IPS-NIHi7 (cell line): ENCODE data around the gene LRIT2.

ENCODE experiments used
- DNase-seq: peaks from one replicate; pipeline ENCODE4 v3.0.0; 2012; ENCODE audit warnings: mixed read lengths; ENCODE audit errors: extremely low spot score

LRIT2 gene

DNA sequence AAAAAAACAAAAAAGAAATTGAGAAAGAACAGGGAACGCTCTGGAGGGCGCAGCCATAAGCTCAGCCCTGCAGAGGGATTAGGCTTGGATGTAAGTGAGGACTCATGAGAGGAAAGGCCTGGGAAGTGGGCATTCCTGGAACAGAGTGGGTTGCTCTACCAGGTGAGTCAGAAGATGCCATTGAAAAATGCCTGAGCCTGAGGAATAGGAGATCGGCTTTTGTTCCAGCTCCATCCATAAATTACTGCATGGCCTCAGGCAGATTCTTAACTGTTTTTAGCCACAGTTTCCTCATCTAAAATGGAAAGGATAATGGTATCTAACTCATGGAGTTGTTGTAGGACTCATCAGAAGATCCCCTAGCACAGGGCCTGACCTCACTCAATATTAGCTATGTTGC lies 18.4 kb upstream of the LRIT2 start:
- no peak for DNase-seq

DNA sequence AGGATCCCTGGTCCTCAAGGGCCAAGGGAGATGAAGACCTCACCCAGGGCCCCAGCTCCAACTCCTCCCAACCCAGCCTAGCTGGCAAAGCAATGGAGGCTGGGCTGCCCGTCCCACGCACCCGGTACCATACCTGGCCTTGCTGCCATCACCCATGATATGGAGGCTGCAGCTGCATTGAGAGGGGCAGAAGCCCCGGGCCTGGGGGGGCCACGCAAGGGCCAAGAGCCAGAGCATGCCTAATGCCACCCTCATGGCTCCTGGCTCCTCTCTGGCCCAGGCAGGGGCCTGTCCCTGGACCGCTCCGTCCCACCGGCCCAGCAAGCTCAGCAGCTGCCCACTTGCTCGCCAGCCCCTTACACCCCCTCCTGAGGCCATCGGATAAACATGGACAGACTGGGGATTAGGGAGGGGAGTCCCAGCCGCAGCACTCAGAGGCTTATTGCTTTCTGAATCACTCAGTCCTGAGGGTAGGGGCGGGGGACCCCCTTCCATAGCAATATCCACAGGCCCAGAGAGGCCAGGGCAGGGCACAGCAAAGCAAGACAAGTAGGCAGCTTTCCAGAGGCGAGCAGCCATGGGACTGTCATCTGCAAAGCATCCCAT lies 15.9 kb upstream of the LRIT2 start, which contains the start of gene LRIT1:
LRIT1 (minus strand) TSS at position 362 of the 606 bp plus-strand sequence; CDS start at position 255, 107 bp downstream.
- DNase-seq = no peak

DNA sequence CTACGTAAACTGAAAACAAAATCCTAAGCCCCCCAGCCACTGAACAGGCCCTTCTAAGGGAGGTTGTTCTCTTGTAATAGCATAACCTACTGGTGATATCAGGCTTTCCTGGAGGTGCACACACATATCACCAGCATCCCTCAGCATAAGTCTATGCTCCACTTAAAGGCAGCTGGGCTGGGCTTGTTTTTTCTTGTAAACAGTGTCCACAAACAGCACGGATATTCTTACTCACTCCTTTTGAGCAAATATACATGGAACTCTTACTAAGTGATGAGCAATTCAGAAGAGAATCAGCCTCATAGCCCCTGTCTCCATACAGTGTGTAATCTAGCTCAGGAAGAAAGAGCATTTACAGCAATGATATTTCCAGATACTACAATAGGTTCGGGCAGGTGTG lies 13.6 kb upstream of the LRIT2 start:
- DNase-seq = no peak

DNA sequence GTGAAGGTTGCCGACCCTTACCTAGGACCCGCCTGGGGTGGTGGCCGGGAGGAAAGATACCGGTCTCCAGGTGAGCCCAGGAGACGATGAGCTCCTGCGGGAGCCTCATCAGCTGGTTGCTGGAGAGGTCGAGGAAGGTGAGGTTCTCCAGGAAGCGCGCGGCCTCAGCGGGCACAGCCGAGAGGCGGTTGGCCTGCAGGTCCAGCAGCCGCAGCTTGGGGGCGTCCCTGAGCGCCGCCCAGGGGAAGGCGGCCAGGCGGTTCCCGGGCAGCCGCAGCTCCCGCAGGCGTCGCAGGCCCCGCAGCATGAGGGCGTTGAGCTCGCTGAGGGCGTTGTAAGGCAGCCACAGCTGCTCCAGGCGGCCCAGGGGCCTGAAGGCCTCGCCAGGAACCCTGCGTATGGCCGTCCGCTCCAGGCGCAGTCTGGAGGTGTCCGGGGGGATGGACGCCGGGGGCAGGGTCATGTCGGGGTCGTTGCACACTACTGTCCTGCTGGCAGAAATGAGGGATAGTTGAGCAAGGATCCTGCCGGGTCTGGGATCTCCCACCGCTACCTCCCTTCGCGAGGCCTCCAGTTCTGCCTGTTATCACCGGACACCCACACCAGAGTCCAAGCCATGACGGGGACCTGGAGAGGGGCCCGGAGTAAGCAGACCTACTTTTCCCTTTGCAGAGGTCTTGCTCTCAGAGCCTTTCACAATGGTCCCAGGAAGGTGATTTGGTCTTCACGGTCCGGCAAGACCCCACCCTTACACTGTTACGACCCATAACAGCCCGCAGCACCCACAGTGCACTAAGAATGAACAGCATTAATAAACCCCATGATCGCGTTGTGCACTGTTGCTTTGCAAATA lies 12.1 kb upstream of the LRIT2 start:
- peak; percentile 96 for DNase-seq

DNA sequence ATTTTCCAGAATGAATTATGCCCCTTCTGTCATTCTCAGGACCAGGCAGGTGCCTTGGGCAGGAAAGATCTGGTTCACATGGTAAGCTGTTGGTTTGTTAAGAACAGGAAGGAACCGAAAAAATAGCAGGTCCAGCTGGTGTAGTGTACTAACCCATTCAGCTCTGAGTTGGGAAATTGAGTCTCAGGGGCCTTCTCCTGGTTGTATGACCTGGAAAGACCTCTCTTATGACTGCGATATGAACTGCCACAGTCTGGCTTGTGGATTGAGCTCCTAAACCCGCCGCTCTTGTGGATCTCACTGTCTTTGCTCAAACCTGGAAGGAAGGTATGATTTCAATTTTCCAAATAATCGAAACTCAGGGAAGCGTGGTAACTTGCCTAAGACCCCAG lies 11.5 kb upstream of the LRIT2 start:
- no peak for DNase-seq

DNA sequence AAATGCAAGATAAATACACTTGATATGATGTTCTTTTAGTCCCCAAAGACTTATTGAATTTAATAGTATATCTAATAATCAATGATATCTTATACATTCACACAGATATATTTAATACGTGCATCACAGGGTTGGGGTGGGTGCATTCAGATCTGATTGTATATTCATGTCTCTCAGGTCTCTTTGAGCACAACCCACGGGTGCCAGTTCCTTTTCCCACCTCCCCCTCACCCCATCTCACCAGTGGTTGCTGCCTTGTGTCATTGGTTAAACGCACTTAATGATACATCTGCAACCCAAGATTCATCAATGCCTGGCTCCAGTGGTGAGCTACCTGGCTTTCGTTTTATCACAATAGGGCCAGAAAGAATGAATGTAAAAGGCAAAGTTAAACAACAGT lies 9.8 kb upstream of the LRIT2 start:
- DNase-seq = no peak

DNA sequence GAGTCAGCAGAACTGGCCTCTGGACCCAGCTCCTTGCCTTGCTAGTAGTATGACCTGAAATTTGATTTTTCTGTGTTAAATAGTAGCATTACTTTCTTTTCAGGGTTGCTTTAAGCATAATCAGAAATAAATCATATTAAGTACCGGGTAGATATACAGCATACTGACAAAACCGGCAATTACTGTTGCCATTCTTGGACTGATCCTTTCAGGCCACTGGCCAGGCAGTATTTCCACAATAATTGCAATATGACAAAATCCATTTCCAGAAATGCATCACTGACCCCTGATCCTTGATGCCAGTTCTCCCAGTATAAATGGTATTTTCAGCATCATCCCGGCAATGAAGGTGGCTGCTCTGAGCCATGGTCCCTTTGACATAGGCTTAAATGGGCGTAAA lies 9.1 kb upstream of the LRIT2 start:
- DNase-seq = no peak

DNA sequence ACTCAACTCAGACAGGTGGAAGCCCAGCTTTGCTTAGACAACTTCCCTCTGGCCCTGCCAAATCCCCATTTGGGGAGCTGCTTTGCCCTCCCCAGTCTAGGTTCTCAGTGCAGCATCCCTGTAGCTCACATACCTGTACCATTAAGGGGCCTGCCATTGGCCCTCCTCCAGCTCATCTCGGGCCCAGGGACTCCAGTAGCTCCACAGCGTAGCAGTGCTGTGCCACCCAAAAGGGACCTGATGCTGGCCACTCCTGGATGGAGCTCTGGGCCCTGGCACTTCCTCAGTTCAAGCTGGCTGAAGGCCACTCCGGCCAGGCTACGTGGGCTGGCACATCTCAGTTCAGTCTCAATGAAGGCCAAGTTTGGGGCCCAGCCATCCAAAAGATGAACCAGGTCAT lies 8.6 kb upstream of the LRIT2 start:
- no peak for DNase-seq

DNA sequence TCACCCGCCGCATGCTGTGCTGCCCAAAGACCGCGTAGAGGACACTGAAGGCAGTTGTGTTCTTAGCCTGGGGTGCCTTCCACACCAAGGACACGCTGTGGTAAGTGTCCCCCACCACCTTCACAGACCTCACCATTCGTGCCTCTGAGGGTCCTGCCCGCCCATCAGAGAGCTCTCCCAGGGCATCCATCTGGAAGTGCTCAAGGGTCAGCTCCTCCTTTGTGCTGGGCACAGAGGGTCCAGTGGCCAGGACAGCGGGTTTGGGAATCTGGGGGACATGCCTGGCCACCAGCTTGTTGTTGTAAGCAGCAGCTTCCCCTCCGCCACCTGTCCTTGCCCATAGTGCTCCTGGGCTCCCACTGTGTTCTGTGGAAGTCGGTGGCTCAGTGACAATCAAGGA lies 7.0 kb upstream of the LRIT2 start:
- DNase-seq = no peak

DNA sequence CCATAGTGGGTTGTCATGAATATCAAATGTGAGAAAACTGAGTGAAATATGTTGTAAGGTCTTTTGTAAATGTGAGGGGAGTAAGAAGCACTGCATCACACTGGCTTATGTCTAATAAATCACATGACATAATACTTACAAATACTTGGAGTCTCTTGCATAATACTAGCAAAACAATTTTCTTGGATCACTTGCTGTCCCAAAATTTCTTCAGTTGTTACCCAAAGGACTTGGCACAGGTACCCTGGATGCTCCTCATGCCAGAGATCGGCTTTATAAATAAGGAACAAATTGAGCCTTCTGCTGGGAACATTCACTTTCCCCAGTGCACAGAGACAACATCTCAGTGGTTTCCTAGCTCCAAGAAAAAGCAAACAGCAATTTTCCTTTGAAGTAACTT lies 5.0 kb upstream of the LRIT2 start:
- no peak for DNase-seq

DNA sequence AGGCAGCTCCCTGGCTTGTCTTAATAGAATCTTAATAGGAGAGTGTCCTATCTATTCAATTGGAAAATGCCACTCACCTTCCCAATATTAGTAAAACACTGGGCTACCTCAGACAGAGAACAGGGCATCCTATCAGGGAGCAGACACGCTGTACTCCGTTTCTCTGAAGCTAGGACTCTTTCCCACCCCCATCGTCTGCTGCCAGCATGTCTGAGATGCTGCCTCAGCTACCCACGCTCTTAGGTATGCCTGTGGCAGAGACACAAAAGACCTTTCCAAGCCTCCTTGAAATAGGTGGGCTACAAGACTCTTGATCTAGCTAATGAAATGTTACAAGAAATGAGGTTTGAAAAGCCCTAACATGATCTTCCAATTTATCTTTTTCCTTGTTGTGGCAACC lies 2.5 kb upstream of the LRIT2 start:
- DNase-seq = no peak

DNA sequence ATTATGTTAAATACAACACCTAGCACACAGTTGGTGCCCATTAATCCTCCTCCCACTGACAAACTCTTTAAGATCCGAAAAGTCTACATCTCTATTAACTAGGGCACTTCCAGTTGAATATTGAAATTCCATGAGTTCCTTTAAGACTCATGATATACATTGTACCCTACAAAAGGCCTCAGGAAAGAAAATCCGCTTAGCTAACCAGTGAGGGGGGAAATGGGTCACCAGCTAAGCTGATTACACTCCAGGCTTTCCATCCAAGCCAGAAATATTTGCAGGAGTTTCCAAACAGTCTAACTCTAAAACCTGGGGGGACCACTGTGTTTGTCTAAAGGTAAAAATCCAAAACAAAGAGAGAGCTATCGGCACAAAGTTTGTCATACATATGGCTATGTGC lies 1.3 kb upstream of the LRIT2 start:
- DNase-seq = no peak

DNA sequence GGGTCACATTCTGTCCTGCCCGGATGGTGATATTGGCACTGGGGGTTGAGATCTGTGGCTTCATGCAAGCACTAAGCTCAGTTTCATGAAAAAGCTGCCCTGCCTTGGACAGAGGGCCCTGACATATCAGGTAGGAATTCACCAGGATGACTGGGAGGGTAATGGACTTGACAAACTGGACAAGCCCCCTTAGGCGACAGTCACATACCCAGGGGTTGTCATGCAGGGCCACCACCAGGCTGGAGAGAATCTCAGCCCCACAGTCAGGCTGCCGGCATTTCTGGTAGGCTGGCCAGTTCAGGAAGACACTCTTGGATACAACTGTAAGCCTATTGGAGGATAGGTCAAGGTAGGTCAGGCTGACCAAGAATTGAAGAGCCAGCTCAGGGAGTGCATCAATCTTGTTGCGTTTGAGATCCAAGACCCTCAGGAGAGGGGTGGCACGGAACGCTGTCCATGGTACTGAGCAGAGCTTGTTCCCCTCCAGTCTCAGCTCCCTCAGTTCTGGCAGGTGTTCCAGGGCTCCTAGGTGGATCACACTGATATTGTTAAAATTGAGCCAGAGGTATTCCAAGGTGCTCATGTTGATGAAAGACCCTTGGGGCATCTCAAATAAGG lies 824 bp downstream of the LRIT2 start:
- peak; percentile 86 for DNase-seq

DNA sequence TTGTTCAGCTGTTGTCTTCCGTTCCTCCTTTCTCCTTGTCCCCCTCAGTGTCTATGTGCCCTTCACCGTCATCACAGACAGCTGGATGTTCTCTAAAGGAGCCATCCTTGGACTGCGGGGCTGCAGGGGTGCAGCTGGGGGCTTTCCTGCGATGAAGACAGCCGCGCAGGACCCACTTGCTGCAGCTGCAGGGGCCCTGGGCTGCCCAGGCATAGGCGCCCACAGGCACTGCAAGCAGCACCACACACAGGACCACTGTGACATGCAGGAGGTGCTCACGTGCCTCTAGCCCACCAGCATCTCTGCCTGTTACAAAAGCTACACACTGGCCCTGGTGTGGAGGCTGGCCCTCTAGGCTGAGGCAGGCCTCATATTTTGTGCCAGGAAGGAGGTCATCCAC lies 3.4 kb downstream of the LRIT2 start:
- no peak for DNase-seq

DNA sequence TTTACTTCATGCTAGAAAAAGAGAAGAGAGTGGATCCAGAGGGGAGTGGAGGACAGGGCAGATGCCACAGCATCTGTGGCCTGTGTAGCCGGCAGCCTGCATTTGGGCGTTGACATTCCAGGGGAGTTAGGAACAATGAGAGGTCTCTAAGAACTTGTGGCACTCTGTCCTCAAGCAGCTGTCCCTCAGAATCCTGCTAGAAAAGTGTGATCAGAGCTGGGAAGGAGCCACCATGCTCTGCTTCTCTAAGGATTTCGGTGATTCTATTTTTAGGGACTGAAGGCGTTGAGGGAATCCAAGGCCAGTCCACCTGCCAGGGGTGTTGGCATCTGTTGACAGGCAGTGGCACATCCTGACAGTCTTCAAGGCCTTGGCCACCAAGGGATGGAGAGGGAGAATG lies 7.6 kb downstream of the LRIT2 start:
- no peak for DNase-seq

DNA sequence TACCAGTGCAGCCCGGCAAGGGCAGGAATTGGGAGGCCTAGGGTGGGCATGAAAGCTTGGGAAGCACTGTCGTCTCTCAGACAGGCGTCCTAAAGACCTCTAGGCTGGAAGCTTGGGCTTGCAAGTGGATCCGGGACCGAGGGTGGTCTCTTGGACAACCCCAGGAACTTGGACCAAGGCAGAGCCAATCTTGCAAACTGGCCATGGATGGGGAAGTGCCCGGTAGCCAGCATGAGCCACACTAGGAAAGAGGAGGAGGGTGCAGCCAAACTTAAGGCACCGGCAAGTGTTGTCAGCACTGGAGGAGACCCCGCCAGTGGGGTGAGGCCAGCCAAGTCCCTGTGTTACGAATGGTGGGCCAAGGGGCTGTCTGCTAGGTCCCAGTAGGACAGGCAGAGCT lies 8.5 kb downstream of the LRIT2 start:
- DNase-seq = no peak

DNA sequence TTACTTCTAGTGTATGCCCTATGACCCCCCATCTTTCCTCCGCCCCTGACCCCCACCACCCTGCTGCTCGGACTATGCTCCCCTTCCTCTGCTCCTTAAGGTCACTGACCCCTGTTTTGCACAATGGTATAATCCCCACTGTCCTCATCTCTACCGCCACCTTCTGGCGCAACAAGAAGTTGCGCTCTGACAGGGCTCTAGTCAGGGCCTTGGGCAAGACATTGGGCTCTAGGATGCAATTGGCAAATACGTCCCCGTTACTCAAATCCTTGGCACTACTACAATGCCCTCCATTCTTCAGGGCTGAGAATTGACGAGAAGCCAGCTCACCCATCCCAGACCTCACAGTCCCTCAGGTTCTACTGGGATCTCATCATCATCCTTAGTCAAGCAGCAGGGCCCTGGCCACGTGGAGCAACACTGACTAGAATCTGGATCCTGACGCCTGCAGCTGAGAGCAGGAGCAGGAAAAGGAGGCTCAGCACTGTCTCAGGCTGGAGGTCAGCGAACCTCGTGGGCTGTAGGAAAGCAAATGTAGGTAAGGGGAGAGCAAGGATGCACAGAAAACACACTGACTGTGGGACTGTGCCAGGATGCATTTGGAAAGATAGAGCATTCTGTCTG lies 10.6 kb downstream of the LRIT2 start:
- peak; percentile 77 for DNase-seq

DNA sequence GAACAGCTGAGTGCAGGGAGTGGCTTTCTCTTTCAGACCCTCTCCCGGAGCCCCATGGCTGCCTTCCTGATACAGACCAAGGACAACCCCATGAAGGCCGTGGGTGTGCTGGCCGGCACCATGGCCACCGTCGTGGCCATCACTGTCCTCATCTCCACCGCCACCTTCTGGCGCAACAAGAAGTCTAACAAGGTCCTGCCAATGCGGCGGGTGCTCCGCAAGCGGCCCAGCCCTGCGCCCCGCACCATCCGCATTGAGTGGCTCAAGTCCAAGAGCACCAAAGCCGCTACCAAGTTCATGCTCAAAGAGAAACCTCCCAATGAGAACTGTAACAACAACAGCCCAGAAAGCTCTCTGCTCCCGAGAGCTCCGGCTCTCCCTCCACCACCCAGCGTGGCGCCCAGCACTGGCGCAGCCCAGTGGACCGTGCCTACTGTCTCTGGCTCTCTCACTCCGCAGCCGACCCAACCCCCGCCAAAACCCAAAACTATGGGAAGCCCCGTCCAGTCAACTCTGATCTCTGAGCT lies 11.2 kb downstream of the LRIT2 start:
- DNase-seq = no peak

DNA sequence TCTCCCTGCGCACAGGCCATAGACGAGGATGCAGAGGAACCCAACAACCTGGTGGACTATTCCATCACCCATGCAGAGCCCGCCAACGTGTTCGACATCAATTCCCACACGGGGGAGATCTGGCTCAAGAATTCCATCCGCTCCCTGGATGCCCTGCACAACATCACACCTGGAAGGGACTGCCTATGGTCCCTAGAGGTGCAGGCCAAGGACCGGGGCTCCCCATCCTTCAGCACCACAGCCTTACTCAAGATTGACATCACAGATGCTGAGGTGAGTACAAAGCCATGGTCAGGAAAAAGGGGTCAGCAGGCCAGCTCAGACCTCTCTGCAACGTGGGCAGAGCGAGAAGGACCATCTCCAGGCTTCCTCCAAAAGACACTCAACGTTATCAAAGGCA lies 12.3 kb downstream of the LRIT2 start:
- DNase-seq = no peak

DNA sequence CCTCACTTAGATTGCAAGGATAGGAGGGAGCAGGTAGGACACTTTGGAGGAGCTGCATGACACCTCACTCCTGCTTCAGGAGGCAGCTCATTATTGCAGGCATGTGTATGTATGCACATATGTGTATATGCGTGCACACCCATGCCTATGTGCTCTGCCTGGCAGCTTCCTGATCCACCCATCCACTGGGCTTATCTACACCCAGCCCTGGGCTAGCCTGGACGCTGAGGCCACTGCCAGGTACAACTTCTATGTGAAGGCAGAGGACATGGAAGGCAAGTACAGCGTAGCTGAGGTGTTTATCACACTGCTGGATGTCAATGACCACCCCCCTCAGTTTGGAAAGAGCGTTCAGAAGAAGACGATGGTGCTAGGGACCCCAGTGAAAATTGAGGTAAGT lies 13.3 kb downstream of the LRIT2 start:
- DNase-seq = no peak

DNA sequence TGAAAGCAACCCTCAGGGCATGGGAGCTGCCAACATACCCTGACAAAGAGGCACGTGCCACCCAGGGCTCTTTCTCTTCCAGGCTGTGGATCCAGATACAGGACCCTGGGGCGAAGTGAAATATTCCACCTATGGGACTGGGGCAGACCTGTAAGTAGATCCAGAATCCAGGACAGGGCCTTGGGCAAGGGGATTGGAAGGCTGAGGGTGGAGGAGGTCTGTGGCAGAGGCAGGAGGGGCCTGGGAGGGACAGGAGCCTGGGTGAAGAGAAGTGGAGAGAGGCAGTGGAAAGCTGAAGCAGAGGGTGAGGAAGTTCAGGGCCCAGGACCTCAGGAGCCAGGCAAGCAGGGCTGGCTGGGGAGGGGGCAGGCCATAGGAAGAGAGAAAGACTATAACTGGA lies 13.8 kb downstream of the LRIT2 start:
- no peak for DNase-seq

DNA sequence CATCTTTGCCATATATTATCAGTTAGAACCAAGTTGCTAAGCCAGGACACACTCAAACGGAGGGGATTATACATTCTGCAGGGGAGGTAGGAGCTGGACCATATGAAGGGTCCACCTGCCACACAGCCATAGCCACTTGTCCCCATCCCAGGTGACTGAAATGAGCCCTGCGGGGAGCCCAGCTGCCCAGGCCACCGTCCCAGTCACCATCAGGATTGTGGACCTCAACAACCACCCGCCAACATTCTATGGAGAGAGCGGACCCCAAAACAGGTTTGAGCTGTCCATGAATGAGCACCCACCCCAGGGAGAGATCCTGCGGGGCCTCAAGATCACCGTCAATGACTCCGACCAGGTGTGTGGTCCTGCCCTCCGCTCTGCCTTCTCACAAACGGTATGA lies 17.3 kb downstream of the LRIT2 start:
- no peak for DNase-seq
